ENCODE measurements around the gene CX3CL1. TPM values are rescaled to one million over a fixed set of nuclear protein-coding genes. Genes with fewer than 3 reads are reported as not detected.

CX3CL1 gene
- total RNA-seq, 1 donor from 2014 or later, result 11.7 TPM

DNA sequence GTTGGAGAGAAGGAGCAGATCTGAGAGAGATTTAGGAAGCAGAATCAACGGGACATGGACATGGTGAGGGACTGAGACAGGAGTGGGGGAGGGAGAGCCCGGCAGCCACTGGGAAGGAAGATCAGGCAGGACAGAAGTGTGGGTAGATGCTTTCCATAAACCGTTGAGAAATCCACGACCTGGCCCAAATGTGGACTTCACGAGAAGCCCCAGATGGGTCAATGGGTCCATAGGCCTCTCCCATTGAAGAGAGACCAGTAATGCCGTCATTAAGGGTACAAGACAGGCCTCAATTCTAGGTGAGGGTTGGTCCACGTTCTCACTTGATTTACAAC lies 14.2 kb upstream of the CX3CL1 start:
- no peak for DNase-seq
- H3K4me3 ChIP-seq, result no peak overlapping the region
- no peaks in the 10 kb centered on the region for H3K36me3 ChIP-seq
- H3K4me1 ChIP-seq, result no peaks in the 10 kb centered on the region
- H3K27me3 ChIP-seq (ENCODE audit: low read depth), result no peaks in the 10 kb centered on the region
- H3K27ac ChIP-seq (replicated peaks), result no peak overlapping the region
- TF ChIP-seq, protein P1, sequence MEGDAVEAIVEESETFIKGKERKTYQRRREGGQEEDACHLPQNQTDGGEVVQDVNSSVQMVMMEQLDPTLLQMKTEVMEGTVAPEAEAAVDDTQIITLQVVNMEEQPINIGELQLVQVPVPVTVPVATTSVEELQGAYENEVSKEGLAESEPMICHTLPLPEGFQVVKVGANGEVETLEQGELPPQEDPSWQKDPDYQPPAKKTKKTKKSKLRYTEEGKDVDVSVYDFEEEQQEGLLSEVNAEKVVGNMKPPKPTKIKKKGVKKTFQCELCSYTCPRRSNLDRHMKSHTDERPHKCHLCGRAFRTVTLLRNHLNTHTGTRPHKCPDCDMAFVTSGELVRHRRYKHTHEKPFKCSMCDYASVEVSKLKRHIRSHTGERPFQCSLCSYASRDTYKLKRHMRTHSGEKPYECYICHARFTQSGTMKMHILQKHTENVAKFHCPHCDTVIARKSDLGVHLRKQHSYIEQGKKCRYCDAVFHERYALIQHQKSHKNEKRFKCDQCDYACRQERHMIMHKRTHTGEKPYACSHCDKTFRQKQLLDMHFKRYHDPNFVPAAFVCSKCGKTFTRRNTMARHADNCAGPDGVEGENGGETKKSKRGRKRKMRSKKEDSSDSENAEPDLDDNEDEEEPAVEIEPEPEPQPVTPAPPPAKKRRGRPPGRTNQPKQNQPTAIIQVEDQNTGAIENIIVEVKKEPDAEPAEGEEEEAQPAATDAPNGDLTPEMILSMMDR (IDR thresholded peaks at IDR 0.05; ENCODE audit: borderline replicate concordance), result no peak
- H3K9me3 ChIP-seq (replicated peaks), result no peaks in the 10 kb centered on the region
- intact Hi-C loops (cut with micrococcal nuclease), result no loop called here

DNA sequence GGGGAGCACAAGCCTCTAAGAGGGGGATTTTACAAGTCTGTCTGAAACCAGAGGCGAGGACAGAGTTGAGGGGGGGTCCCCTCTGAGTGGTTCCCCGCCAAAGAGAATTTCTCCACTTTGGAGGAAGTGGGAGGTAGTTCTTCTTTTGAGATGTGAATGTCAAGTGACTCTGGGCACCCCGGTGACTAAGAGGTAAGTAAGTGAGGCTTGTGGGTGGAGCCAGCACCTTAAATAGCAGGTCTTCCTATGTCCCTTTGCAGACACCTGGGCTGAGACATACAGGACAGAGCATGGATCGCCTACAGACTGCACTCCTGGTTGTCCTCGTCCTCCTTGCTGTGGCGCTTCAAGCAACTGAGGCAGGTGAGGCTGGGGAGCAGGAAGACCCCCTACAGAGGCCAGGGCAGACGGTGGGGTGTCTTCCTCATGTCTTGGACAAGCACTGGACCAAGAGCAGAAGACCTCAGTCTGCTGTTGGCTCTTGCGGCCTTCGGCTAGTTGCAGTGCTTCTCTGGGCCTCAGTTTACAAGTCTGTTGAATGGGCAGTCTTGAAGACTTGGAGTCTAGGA lies 13.7 kb upstream of the CX3CL1 start, which contains the start of gene CCL22:
CCL22 (plus strand) TSS at position 257 of the 569 bp plus-strand sequence; CDS start at position 291, 34 bp downstream.
- DNase-seq, result no peak
- Histone ChIP-seq H3K36me3 (no peaks in the 10 kb centered on the region), H3K27me3 (ENCODE audit: low read depth) (no peaks in the 10 kb centered on the region), H3K9me3 (replicated peaks) (no peaks in the 10 kb centered on the region), H3K27ac (replicated peaks) (no peak within 1 kb of the TSS), H3K4me3 (no peak within 1 kb of the TSS), H3K4me1 (no peaks in the 10 kb centered on the region)
- intact Hi-C loops (cut with micrococcal nuclease), result no loop called here
- TF ChIP-seq, protein P1 (IDR thresholded peaks at IDR 0.05; ENCODE audit: borderline replicate concordance), result no peak

DNA sequence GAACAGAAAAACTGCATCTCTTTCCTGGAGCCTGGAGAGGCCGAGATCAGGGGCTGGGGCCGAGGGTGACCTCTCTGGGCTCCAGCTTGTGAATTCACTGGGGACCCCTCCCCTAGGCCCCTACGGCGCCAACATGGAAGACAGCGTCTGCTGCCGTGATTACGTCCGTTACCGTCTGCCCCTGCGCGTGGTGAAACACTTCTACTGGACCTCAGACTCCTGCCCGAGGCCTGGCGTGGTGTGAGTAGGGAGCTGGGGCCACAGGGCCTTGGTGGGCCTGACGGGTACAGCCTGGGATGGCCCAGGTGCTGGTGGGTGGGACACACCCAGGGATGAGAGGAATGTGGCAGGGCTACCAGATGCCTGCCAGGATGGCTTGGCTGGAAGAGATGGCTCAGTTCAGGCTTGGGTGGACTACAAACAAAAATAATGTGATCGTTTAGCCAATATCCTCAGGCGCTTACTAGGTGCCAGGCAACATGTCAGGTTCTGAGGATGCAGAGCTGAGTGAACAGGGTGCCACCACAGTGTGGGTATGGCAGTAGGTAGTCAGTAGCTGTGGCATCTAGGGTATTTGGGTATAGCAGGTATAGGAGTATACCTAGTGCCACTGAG lies 11.9 kb upstream of the CX3CL1 start:
- Histone ChIP-seq H3K4me1 (no peaks in the 10 kb centered on the region), H3K4me3 (no peak overlapping the region), H3K36me3 (no peaks in the 10 kb centered on the region), H3K27me3 (ENCODE audit: low read depth) (no peaks in the 10 kb centered on the region), H3K27ac (replicated peaks) (no peak overlapping the region), H3K9me3 (replicated peaks) (no peaks in the 10 kb centered on the region)
- intact Hi-C loops (cut with micrococcal nuclease), result no loop called here
- TF ChIP-seq, protein P1 (IDR thresholded peaks at IDR 0.05; ENCODE audit: borderline replicate concordance), result no peak
- no peak for DNase-seq

DNA sequence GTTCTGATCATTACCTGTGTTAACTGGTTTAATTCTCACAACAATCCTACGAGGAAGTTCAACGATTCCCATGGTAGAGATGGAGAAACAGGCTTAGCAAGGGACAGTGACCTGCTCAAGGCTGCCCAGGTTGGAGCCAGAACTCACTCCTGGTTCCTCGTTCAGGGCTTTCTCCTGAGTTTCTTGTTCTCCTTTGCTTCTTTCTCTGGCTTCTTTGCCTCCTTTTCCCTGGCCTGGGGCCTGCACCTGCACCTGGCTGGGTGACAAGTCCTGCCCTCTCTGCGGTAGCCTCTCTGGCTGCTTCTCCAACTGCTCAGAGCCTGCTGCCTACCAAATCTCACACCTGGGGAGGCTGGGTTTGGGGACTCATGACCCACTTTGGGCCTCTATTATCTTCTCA lies 10.9 kb upstream of the CX3CL1 start:
- H3K36me3 ChIP-seq, result no peaks in the 10 kb centered on the region
- H3K27me3 ChIP-seq (ENCODE audit: low read depth), result no peaks in the 10 kb centered on the region
- no peaks in the 10 kb centered on the region for H3K9me3 ChIP-seq (replicated peaks)
- H3K4me1 ChIP-seq, result peaks cover 6% of the 10 kb centered on the region
- TF ChIP-seq, protein P1 (IDR thresholded peaks at IDR 0.05; ENCODE audit: borderline replicate concordance), result no peak
- H3K4me3 ChIP-seq, result no peak overlapping the region
- DNase-seq, result no peak
- intact Hi-C loops (cut with micrococcal nuclease), result no loop called here
- no peak overlapping the region for H3K27ac ChIP-seq (replicated peaks)

DNA sequence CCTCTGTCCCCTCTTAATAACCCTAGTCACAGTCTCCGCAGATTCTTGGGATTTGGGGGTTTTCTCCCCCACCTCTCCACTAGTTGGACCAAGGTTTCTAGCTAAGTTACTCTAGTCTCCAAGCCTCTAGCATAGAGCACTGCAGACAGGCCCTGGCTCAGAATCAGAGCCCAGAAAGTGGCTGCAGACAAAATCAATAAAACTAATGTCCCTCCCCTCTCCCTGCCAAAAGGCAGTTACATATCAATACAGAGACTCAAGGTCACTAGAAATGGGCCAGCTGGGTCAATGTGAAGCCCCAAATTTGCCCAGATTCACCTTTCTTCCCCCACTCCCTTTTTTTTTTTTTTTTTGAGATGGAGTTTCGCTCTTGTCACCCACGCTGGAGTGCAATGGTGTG lies 8.1 kb upstream of the CX3CL1 start:
- no peaks in the 10 kb centered on the region for H3K36me3 ChIP-seq
- H3K27ac ChIP-seq (replicated peaks), result no peak overlapping the region
- intact Hi-C loops (cut with micrococcal nuclease), result no loop called here
- no peaks in the 10 kb centered on the region for H3K9me3 ChIP-seq (replicated peaks)
- H3K4me3 ChIP-seq, result no peak overlapping the region
- peaks cover 19% of the 10 kb centered on the region for H3K4me1 ChIP-seq
- H3K27me3 ChIP-seq (ENCODE audit: low read depth), result no peaks in the 10 kb centered on the region
- TF ChIP-seq, protein P1 (IDR thresholded peaks at IDR 0.05; ENCODE audit: borderline replicate concordance), result no peak
- no peak for DNase-seq
